Gastrocnemius medialis (tissue), 4 donors: ENCODE data around the gene FFAR1.

ENCODE experiments used
- POLR2A ChIP-seq, 2 donors: fragments of 450-650 bp; IDR thresholded peaks; one replicate each; pipeline ENCODE4 v1.6.1; 2017; ENCODE audit warnings: antibody characterized with exemption in 2 of 2, mild to moderate bottlenecking in 2 of 2, moderate library complexity in 2 of 2
- TF ChIP-seq, protein P1 (sequence below), 5 experiments: fragments of 450-650 bp in 3 of 5; fragments of 200-600 bp in 2 of 5; sonication (generic) in 2 of 5; IDR thresholded peaks in 4 of 5; conservative IDR thresholded peaks in 1 of 5; 1 replicate in 4 of 5; 2 replicates in 1 of 5; pipeline ENCODE4 v1.5.1; 2016 to 2019; ENCODE audit warnings: antibody characterized with exemption in 5 of 5, mild to moderate bottlenecking in 3 of 5, moderate library complexity in 3 of 5

DNA sequence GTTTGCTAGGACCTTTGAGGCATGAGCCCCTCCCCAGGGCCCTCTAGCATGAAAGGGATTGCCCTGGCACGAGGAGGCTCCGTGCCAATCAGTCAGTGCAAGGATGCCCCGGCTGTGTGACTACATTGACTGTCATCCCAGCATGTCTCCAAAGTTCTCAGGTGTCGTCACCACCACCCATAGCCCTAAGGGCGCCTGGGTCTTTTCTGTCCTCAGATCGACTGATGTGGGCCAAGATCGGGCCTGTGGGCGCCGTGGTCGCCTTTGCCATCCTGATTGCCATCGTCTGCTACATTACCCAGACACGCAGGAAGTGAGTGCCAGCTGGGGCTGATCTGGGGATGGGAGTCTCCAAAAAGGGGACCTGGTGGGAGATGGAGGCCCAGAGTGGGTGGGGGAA lies 37.4 kb upstream of the FFAR1 start:
- TF ChIP-seq, protein P1, sequence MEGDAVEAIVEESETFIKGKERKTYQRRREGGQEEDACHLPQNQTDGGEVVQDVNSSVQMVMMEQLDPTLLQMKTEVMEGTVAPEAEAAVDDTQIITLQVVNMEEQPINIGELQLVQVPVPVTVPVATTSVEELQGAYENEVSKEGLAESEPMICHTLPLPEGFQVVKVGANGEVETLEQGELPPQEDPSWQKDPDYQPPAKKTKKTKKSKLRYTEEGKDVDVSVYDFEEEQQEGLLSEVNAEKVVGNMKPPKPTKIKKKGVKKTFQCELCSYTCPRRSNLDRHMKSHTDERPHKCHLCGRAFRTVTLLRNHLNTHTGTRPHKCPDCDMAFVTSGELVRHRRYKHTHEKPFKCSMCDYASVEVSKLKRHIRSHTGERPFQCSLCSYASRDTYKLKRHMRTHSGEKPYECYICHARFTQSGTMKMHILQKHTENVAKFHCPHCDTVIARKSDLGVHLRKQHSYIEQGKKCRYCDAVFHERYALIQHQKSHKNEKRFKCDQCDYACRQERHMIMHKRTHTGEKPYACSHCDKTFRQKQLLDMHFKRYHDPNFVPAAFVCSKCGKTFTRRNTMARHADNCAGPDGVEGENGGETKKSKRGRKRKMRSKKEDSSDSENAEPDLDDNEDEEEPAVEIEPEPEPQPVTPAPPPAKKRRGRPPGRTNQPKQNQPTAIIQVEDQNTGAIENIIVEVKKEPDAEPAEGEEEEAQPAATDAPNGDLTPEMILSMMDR (IDR thresholded peaks at IDR 0.05 in 4 of 5, conservative IDR thresholded peaks at IDR 0.05 in 1 of 5): no peak
- TF ChIP-seq POLR2A (IDR thresholded peaks at IDR 0.05): no peak
